BLaER1 treated with 17β-estradiol and CSF1 and Interleukin-3, amounts not matched to agents 10 nM and 100 nM (cell line): ENCODE measurements around the gene ZFYVE28.

Source experiments
- H3K27ac ChIP-seq, 11 experiments: shearing (Covaris generic); formaldehyde crosslinking; 2 replicates each; pipeline ENCODE4 v1.8.1; 2022
- H3K27me3 ChIP-seq, 11 experiments: shearing (Covaris generic); formaldehyde crosslinking; 2 replicates each; pipeline ENCODE4 v1.8.1; 2022
- H3K36me3 ChIP-seq, 11 experiments: shearing (Covaris generic); formaldehyde crosslinking; 2 replicates each; pipeline ENCODE4 v1.8.1; 2022
- H3K4me1 ChIP-seq, 10 experiments: shearing (Covaris generic); formaldehyde crosslinking; 2 replicates each; pipeline ENCODE4 v1.8.1; 2022
- H3K4me2 ChIP-seq, 11 experiments: shearing (Covaris generic); formaldehyde crosslinking; 2 replicates each; pipeline ENCODE4 v1.8.1; 2022
- H3K4me3 ChIP-seq, 10 experiments: shearing (Covaris generic); formaldehyde crosslinking; 2 replicates each; pipeline ENCODE4 v1.8.1; 2022
- H3K9ac ChIP-seq, 11 experiments: shearing (Covaris generic); formaldehyde crosslinking; 2 replicates each; pipeline ENCODE4 v1.8.1; 2022
- H3K9me3 ChIP-seq, 11 experiments: shearing (Covaris generic); formaldehyde crosslinking; replicated peaks in 1 of 11; 2 replicates each; pipeline ENCODE4 v1.8.1; 2022
- H4K20me1 ChIP-seq, 11 experiments: shearing (Covaris generic); formaldehyde crosslinking; 2 replicates each; pipeline ENCODE4 v1.8.1; 2022
- Cebpa-rat ChIP-seq, 11 experiments: shearing (Covaris generic); IDR thresholded peaks; 2 replicates each; pipeline ENCODE4 v1.8.1; 2022

The ZFYVE28 gene

DNA sequence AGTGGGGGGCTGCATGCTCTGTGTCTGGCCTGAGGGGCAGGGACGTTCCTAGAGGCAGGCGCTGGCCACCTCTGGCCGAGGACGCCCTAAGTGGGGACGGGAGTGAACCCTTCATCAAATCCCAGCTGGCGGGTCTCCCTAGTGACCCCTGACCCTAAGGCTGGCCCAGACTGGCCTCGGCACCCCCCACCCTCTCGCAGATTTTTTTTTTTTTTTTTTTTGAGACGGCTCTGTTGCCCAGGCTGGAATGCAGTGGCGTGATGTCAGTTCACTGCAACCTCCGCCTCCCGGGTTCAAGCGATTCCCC, 155.5 kb downstream of the ZFYVE28 start:
- Histone ChIP-seq H3K9me3 (no peaks in the 10 kb centered on the region), H3K9ac (peak overlapping the region; percentile 86 to 95 (median 89)), H3K4me3 (peak overlapping the region; percentile 57 to 99 (median 64)), H3K27me3 (no peaks in the 10 kb centered on the region), H3K4me1 (peaks cover 39 to 55% (median 52%) of the 10 kb centered on the region in 10 experiments), H4K20me1 (peaks cover 25 to 34% (median 34%) of the 10 kb centered on the region in 11 experiments), H3K27ac (peak overlapping the region; percentile 86 to 94 (median 90)), H3K36me3 (peaks cover 0 to 25% (median 14%) of the 10 kb centered on the region in 11 experiments; a peak in 10 of 22 replicates), H3K4me2 (peak overlapping the region; percentile 91 to 99 (median 97))
- TF ChIP-seq Cebpa-rat (IDR thresholded peaks at IDR 0.05), result no peak

DNA sequence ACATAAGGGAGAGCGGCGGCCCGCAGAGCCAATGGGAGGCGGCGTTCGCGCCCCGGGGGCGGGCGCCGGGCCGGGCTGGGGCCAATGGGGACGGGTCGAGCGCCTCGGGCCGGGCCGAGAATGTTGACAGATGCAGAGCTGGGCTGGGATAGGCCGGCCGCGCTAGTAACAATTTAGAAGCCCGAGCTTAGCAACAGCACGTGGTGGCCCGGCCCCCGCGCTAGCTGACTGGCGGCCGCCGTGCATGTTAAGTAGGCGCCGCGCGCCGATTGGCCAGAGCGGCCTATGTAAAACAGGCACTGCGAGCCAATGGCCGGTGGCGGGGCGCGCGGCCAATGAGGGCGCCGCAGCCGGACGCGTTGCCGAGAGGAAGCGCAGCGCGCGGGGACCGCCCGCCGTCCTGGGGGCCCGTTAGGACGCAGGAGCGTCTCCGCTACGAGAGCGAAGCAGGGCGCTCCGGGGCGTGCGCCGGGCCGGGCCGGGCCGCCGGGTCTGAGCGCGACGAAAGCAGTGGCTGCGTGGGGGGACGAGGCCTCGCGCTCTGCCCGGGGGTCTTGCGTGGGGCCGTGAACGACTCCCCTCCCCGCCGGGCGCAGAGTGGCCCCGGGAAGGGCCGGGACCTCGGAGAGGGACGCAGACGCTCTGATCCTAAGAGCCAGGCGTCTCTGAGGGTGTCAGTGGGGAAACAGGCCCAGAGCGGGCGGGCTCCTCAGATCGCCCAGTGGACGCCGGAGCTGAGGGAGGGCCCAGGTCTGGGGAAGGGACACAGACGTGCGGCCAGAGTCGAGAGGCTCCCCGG, 156.1 kb downstream of the ZFYVE28 start:
- peaks cover 0 to 29% (median 14%) of the 10 kb centered on the region in 11 experiments; a peak in 11 of 22 replicates for H3K36me3 ChIP-seq
- peaks cover 30 to 40% (median 40%) of the 10 kb centered on the region in 11 experiments for H4K20me1 ChIP-seq
- H3K4me3 ChIP-seq, result peak overlapping the region; percentile 76 to 99 (median 94)
- H3K4me1 ChIP-seq, result peaks cover 45 to 60% (median 57%) of the 10 kb centered on the region in 10 experiments
- H3K9me3 ChIP-seq, result no peaks in the 10 kb centered on the region
- peak overlapping the region; percentile 90 to 99 (median 97) for H3K9ac ChIP-seq
- H3K27ac ChIP-seq, result peak overlapping the region; percentile 88 to 98 (median 92)
- TF ChIP-seq Cebpa-rat (IDR thresholded peaks at IDR 0.05), result no peak
- peak overlapping the region; percentile 92 to 99 (median 98) for H3K4me2 ChIP-seq
- H3K27me3 ChIP-seq, result no peaks in the 10 kb centered on the region

DNA sequence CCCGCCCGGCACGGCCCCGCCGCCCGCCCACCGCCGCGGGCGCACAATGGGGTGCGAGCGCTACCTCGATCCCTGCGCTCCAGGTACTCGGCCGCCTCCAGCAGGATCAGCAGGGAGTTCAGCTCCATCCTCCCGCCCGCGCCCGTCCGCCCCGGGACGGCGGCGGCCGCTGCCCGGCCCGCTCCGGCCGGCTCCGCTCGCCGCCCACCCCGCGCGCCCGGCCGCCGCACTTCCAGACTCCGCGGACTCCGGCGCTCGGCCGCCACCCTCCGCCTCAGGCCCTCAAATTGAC, 156.6 kb downstream of the ZFYVE28 start, which contains the start of gene MXD4:
Gene MXD4, minus strand, starts transcription at position 257 of the 292 bp plus-strand sequence. Its CDS starts 129 bp downstream, at position 128.
- Histone ChIP-seq H3K4me1 (peaks cover 50 to 66% (median 63%) of the 10 kb centered on the region in 10 experiments), H3K9me3 (no peaks in the 10 kb centered on the region), H3K4me2 (peak within 1 kb of the TSS; percentile 96 to 99 (median 98)), H4K20me1 (peaks cover 35 to 45% (median 45%) of the 10 kb centered on the region in 11 experiments), H3K36me3 (peaks cover 0 to 35% (median 14%) of the 10 kb centered on the region in 11 experiments; a peak in 11 of 22 replicates), H3K4me3 (peak within 1 kb of the TSS; percentile 76 to 99 (median 94)), H3K27me3 (no peaks in the 10 kb centered on the region), H3K27ac (peak within 1 kb of the TSS; percentile 88 to 98 (median 92)), H3K9ac (peak within 1 kb of the TSS; percentile 90 to 99 (median 97))
- no peak for TF ChIP-seq Cebpa-rat (IDR thresholded peaks at IDR 0.05)

DNA sequence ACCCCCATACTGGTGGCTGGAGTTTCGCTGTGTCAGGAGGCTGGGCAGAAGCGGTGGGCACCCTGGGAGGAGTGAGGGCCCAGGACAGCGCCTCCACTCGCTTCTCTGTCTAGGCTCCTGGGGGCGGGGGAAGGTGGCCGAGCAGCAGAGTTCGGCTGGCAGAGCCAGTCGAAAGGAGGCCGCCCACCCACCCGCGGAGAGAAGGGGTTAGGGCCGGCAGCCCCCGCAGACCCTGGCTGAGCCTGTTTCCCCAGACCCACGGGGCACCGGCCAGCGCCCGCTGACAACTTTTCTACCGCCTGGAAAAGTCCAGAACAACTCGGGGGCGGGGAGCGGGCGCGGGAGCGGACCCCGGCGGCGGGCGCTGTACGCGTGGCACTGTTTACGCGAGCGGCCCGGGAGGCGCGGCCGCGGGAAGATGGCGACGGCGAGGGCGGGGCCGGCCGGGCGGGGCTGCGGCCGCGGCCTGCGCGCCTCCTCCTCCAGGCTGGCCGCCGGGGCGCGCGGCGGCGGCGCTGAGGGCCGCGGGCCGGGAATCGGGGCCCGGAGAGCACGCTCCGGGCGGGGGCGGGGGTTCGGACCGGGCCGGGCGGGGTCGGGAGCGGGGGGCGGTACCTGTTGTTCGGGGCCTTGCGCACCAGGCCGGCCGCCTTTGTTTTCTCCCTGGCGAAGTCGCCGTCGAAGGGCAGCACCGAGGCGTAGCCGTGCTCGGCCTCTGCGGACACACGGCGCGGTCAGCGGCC, 157.2 kb downstream of the ZFYVE28 start:
- Histone ChIP-seq H3K9me3 (no peaks in the 10 kb centered on the region), H4K20me1 (peaks cover 37 to 51% (median 50%) of the 10 kb centered on the region in 11 experiments), H3K27me3 (no peaks in the 10 kb centered on the region), H3K4me1 (peaks cover 55 to 71% (median 68%) of the 10 kb centered on the region in 10 experiments), H3K9ac (peak overlapping the region; percentile 90 to 99 (median 97)), H3K4me3 (peak overlapping the region; percentile 76 to 99 (median 94)), H3K27ac (peak overlapping the region; percentile 88 to 98 (median 91)), H3K4me2 (peak overlapping the region; percentile 92 to 99 (median 98)), H3K36me3 (peaks cover 0 to 40% (median 14%) of the 10 kb centered on the region in 11 experiments; a peak in 11 of 22 replicates)
- TF ChIP-seq Cebpa-rat (IDR thresholded peaks at IDR 0.05), result no peak

DNA sequence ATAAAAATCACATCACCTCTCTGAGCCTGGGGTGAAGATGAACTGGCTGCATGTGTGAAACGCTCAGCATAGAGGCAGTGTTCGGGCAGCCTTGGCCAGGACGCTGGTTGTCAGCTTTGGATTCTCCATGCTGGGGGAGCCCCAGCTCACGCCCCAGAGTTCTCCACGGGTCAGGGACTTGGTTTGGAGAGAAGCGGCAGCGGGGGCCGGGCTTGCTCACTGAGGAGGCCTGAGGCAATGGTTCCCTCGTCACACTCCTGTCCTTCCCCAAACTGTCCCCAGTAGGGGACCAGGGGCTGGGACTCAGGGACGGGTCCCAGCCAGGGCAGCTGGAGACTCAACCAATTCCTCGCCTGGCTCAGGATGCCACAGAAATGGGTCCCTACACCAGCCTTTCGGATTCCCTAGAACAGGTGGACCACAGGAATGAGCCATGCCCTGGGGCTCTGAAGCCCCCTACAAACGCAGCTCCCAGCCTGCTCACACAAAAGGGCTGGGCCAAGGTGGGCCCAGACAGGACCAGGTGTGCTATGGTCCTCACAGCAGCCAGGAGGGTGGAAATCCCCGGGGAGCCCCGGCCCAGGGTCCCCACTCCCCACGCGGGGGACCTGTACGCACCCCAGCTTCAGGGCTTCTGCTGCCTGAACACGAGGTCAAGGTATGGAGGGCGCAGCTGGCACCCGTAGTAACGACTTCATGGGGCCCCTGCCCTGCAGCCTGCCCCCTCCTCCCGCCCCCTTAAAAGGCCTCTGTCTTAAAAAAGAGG, 157.9 kb downstream of the ZFYVE28 start:
- H3K4me2 ChIP-seq, result peak overlapping the region; percentile 92 to 99 (median 98)
- no peak for TF ChIP-seq Cebpa-rat (IDR thresholded peaks at IDR 0.05)
- peaks cover 0 to 48% (median 20%) of the 10 kb centered on the region in 11 experiments; a peak in 13 of 22 replicates for H3K36me3 ChIP-seq
- H4K20me1 ChIP-seq, result peaks cover 45 to 58% (median 58%) of the 10 kb centered on the region in 11 experiments
- H3K27ac ChIP-seq, result peak overlapping the region in 10 of 11 experiments; percentile 88 to 98 (median 92); a peak in 18 of 22 replicates
- no peaks in the 10 kb centered on the region for H3K9me3 ChIP-seq
- peaks cover 63 to 78% (median 74%) of the 10 kb centered on the region in 10 experiments for H3K4me1 ChIP-seq
- no peaks in the 10 kb centered on the region for H3K27me3 ChIP-seq
- H3K4me3 ChIP-seq, result peak overlapping the region; percentile 76 to 99 (median 94)
- H3K9ac ChIP-seq, result peak overlapping the region; percentile 90 to 99 (median 97)

DNA sequence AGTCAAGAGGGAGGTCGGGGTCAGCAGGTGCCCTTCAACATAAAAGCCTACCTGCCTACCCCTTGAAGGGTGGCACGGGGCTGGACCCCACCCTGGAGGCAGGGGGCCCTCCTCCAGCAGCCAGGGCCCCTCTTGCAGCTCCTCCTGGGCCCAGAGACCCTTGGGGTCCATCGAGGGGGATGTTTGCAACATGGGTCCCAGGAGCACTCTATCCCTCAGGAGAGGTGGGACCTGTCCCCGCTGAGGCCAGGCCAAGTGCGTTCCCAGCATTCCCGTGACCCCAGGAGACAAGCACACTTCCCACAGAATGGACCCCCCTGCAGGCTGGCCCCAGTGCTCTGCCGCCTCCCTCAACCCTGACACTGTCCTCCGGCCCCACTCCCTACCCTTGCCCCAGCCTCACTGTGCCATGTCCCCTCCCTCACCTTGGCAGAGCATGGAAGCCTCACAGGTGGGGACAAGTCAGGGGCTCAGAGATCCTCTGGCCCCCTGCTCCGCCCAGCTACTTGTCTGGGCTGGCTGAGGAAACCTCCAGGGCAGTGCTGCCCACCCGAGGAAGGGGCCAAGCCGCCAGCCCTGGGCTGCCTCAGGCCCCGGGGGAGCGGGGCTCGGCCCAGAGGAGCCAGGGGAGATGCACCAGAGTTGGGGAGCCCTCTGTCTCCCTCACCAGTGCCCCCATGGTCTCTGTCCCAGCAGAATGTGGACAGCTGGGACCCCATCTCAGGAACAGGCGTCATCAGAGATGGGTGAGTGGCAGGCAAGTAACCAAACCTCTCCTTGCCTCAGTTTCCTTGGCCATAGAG, 158.7 kb downstream of the ZFYVE28 start:
- no peak for TF ChIP-seq Cebpa-rat (IDR thresholded peaks at IDR 0.05)
- Histone ChIP-seq H3K4me3 (peak overlapping the region in 7 of 10 experiments; percentile 76 to 99 (median 93); a peak in 10 of 20 replicates), H3K4me1 (peaks cover 64 to 78% (median 74%) of the 10 kb centered on the region in 10 experiments), H3K27me3 (no peaks in the 10 kb centered on the region), H3K36me3 (peaks cover 5 to 55% (median 26%) of the 10 kb centered on the region in 11 experiments; a peak in 19 of 22 replicates), H4K20me1 (peaks cover 52 to 66% (median 66%) of the 10 kb centered on the region in 11 experiments), H3K9me3 (no peaks in the 10 kb centered on the region), H3K4me2 (peak overlapping the region; percentile 92 to 99 (median 98)), H3K27ac (peak overlapping the region in 1 of 11 experiments; percentile 10; a peak in 1 of 22 replicates), H3K9ac (peak overlapping the region; percentile 90 to 99 (median 97); a peak in 21 of 22 replicates)

DNA sequence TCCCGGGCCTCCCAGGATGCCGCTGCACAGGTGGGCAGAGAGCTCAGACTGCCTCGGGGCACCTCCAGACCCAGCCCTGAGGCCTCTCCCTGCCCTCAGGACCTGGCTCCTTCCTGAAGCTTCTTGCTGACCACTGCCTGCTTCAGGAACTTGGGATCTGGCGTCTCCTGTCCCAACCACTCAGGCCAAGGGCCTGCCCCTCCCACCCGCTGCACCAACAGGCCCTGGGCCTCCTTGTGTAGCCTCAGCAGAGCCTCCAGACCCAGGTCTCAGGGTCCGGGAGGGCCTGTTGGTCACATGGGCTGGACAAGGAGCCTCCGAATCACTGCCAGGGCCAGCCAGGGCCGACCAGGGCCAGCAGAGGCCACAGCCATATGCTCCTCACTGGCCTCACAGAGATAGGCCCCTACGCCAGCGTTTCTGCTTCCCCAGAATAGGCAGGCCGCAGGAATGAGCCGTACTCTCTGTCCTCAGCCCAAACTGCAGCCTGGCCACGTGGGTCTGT, 159.4 kb downstream of the ZFYVE28 start:
- Histone ChIP-seq H4K20me1 (peaks cover 59 to 72% (median 72%) of the 10 kb centered on the region in 11 experiments), H3K9ac (peak overlapping the region in 10 of 11 experiments; percentile 27 to 99 (median 97); a peak in 12 of 22 replicates), H3K27ac (0 out of 22 replicates have a peak overlapping the region, but pooled peaks of 1 of the 11 experiments have one; percentile 10), H3K27me3 (no peaks in the 10 kb centered on the region), H3K4me2 (peak overlapping the region in 8 of 11 experiments; percentile 92 to 99 (median 97); a peak in 12 of 22 replicates), H3K4me1 (peaks cover 63 to 72% (median 68%) of the 10 kb centered on the region in 10 experiments), H3K36me3 (peaks cover 9 to 62% (median 32%) of the 10 kb centered on the region in 11 experiments; a peak in 20 of 22 replicates), H3K9me3 (no peaks in the 10 kb centered on the region), H3K4me3 (no peak overlapping the region)
- no peak for TF ChIP-seq Cebpa-rat (IDR thresholded peaks at IDR 0.05)
